ENCODE results near the gene KCNK2.

KCNK2 gene

DNA sequence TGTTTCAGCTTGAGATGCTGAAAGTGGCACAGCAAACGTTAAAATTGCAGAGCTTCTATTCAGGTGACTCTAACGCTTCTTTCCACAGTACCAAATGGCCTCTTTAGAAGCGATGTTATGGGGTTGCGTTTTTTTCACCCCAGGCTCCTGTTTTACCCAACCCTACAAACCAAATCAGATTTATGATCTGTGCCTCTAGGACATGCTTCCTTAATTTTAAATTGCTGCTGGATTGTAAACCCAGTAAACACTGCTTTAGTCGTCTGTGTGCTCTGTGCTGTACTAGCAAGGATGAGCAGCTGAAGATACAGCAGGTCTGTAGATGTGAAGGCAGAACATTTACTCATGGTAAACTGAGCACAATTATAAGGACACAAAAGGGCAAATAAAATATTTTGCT lies 13.0 kb downstream of the KCNK2 start:
- Histone ChIP-seq H3K27ac (ENCODE audit: low read length) (no peak overlapping the region), H3K9ac (ENCODE audit: low read depth, low read length) (no peak overlapping the region), H3K27me3 (ENCODE audit: insufficient read depth, low read length, poor library complexity) (no peaks in the 10 kb centered on the region), H3K4me1 (ENCODE audit: insufficient read depth, low read length) (no peaks in the 10 kb centered on the region), H3K4me3 (ENCODE audit: low read depth in 1 of 2, low read length in 2 of 2) (no peak overlapping the region), H3K4me2 (ENCODE audit: insufficient read depth, low read length) (no peak overlapping the region), H3K9me3 (ENCODE audit: insufficient read depth, low read length, severe bottlenecking) (no peaks in the 10 kb centered on the region), H2AFZ (ENCODE audit: low read depth, low read length) (no peak overlapping the region), H4K20me1 (ENCODE audit: insufficient read depth, low read length) (no peaks in the 10 kb centered on the region), H3K79me2 (ENCODE audit: insufficient read depth, low read length) (no peaks in the 10 kb centered on the region), H3K36me3 (ENCODE audit: insufficient read depth, low read length) (no peaks in the 10 kb centered on the region)
- DNase-seq (no peak), ATAC-seq (ENCODE audit: insufficient read depth, low read depth) (no peak)
- TF ChIP-seq EZH2 (IDR thresholded peaks at IDR 0.05; ENCODE audit: borderline replicate concordance, low read depth, low read length, severe bottlenecking): no peak
- TF ChIP-seq, protein P1, sequence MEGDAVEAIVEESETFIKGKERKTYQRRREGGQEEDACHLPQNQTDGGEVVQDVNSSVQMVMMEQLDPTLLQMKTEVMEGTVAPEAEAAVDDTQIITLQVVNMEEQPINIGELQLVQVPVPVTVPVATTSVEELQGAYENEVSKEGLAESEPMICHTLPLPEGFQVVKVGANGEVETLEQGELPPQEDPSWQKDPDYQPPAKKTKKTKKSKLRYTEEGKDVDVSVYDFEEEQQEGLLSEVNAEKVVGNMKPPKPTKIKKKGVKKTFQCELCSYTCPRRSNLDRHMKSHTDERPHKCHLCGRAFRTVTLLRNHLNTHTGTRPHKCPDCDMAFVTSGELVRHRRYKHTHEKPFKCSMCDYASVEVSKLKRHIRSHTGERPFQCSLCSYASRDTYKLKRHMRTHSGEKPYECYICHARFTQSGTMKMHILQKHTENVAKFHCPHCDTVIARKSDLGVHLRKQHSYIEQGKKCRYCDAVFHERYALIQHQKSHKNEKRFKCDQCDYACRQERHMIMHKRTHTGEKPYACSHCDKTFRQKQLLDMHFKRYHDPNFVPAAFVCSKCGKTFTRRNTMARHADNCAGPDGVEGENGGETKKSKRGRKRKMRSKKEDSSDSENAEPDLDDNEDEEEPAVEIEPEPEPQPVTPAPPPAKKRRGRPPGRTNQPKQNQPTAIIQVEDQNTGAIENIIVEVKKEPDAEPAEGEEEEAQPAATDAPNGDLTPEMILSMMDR (IDR thresholded peaks at IDR 0.05; ENCODE audit: borderline replicate concordance, extremely low read depth, low read length, poor library complexity, severe bottlenecking): no peak

DNA sequence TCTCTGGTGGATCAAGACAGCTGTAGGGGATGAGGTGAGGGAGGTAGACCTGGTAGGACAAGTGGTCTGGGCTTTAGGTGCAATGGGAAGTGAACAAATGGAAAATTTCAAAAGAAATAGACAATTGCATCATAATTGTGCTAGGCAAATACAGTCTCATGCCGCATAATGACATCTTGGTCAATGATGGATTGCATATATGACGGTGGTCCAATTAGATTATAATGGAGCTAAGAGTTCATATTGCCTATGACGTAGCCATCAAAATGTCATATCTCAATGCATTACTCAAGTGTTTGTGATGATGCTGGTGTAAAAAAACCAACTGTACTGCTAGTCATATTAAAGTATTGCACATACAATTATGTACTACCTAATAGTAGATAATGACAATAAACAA lies 19.0 kb downstream of the KCNK2 start:
- no peak for ATAC-seq (ENCODE audit: insufficient read depth, low read depth)
- H3K36me3 ChIP-seq (ENCODE audit: insufficient read depth, low read length): no peaks in the 10 kb centered on the region

DNA sequence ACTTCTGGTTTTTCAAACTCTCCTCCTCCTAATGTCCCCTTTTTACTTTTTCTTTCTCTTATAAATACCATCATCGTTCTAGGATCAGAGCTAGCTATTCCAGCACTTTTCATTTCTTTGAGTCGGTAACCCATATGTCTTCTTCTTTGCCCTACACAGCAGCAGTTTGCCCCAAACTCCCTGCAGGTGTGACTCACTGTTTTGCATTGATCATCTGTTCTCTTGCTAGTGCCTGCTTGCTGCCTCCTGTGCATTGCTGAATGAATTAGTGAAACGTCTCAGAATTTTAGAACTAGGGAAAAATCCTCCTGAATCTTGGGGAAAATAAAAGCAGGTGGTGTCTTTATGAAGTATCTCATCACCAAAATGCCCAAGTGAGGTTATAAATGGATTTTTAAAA lies 21.7 kb downstream of the KCNK2 start:
- H2AFZ ChIP-seq (ENCODE audit: low read depth, low read length): no peak overlapping the region
- H4K20me1 ChIP-seq (ENCODE audit: insufficient read depth, low read length): no peaks in the 10 kb centered on the region
- H3K4me2 ChIP-seq (ENCODE audit: insufficient read depth, low read length): no peak overlapping the region
- H3K4me3 ChIP-seq (ENCODE audit: low read depth in 1 of 2, low read length in 2 of 2): no peak overlapping the region
- no peak overlapping the region for H3K27ac ChIP-seq (ENCODE audit: low read length)
- H3K9ac ChIP-seq (ENCODE audit: low read depth, low read length): no peak overlapping the region
- no peaks in the 10 kb centered on the region for H3K4me1 ChIP-seq (ENCODE audit: insufficient read depth, low read length)
- no peaks in the 10 kb centered on the region for H3K9me3 ChIP-seq (ENCODE audit: insufficient read depth, low read length, severe bottlenecking)
- ATAC-seq (ENCODE audit: insufficient read depth, low read depth) (no peak), DNase-seq (no peak)
- no peaks in the 10 kb centered on the region for H3K27me3 ChIP-seq (ENCODE audit: insufficient read depth, low read length, poor library complexity)
- no peaks in the 10 kb centered on the region for H3K36me3 ChIP-seq (ENCODE audit: insufficient read depth, low read length)
- TF ChIP-seq EZH2 (IDR thresholded peaks at IDR 0.05; ENCODE audit: borderline replicate concordance, low read depth, low read length, severe bottlenecking): no peak
- TF ChIP-seq, protein P1 (IDR thresholded peaks at IDR 0.05; ENCODE audit: borderline replicate concordance, extremely low read depth, low read length, poor library complexity, severe bottlenecking): no peak
- H3K79me2 ChIP-seq (ENCODE audit: insufficient read depth, low read length): no peaks in the 10 kb centered on the region

More for the DNA sequence above, 19.0 kb downstream of the KCNK2 start:
- Histone ChIP-seq H3K27me3 (ENCODE audit: insufficient read depth, low read length, poor library complexity) (no peaks in the 10 kb centered on the region), H3K9me3 (ENCODE audit: insufficient read depth, low read length, severe bottlenecking) (no peaks in the 10 kb centered on the region), H3K4me1 (ENCODE audit: insufficient read depth, low read length) (no peaks in the 10 kb centered on the region), H2AFZ (ENCODE audit: low read depth, low read length) (no peak overlapping the region), H3K4me2 (ENCODE audit: insufficient read depth, low read length) (no peak overlapping the region), H3K4me3 (ENCODE audit: low read depth in 1 of 2, low read length in 2 of 2) (no peak overlapping the region), H3K79me2 (ENCODE audit: insufficient read depth, low read length) (no peaks in the 10 kb centered on the region), H4K20me1 (ENCODE audit: insufficient read depth, low read length) (no peaks in the 10 kb centered on the region), H3K9ac (ENCODE audit: low read depth, low read length) (no peak overlapping the region), H3K27ac (ENCODE audit: low read length) (no peak overlapping the region)
- no peak for DNase-seq
- TF ChIP-seq EZH2 (IDR thresholded peaks at IDR 0.05; ENCODE audit: borderline replicate concordance, low read depth, low read length, severe bottlenecking): no peak
- TF ChIP-seq, protein P1 (IDR thresholded peaks at IDR 0.05; ENCODE audit: borderline replicate concordance, extremely low read depth, low read length, poor library complexity, severe bottlenecking): no peak

DNA sequence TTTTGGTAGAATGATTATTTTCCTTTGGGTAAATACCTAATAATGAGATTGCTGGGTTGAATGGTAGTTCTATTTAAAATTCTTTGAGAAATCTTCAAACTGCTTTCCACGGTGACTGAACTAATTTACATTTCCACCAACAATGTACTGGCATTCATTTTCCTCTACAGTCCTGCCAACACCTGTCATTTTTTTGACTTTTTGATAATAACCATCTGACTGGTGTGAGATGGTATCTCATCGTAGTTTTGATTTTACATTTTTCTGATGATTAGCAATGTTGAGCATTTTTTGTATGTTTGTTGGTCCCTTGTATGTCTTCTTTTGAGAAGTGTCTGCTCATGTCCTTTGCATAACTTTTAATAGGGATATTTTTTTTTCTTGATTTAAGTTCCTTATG lies 23.5 kb downstream of the KCNK2 start:
- no peak overlapping the region for H3K27ac ChIP-seq (ENCODE audit: low read length)

More for the DNA sequence above, 23.5 kb downstream of the KCNK2 start:
- Histone ChIP-seq H3K36me3 (ENCODE audit: insufficient read depth, low read length) (no peaks in the 10 kb centered on the region), H2AFZ (ENCODE audit: low read depth, low read length) (no peak overlapping the region), H3K4me3 (ENCODE audit: low read depth in 1 of 2, low read length in 2 of 2) (no peak overlapping the region), H3K9ac (ENCODE audit: low read depth, low read length) (no peak overlapping the region), H3K4me2 (ENCODE audit: insufficient read depth, low read length) (no peak overlapping the region), H3K27me3 (ENCODE audit: insufficient read depth, low read length, poor library complexity) (no peaks in the 10 kb centered on the region), H3K79me2 (ENCODE audit: insufficient read depth, low read length) (no peaks in the 10 kb centered on the region), H4K20me1 (ENCODE audit: insufficient read depth, low read length) (no peaks in the 10 kb centered on the region), H3K9me3 (ENCODE audit: insufficient read depth, low read length, severe bottlenecking) (no peaks in the 10 kb centered on the region), H3K4me1 (ENCODE audit: insufficient read depth, low read length) (no peaks in the 10 kb centered on the region)
- DNase-seq (no peak), ATAC-seq (ENCODE audit: insufficient read depth, low read depth) (no peak)
- TF ChIP-seq EZH2 (IDR thresholded peaks at IDR 0.05; ENCODE audit: borderline replicate concordance, low read depth, low read length, severe bottlenecking): no peak
- TF ChIP-seq, protein P1 (IDR thresholded peaks at IDR 0.05; ENCODE audit: borderline replicate concordance, extremely low read depth, low read length, poor library complexity, severe bottlenecking): no peak
